Stimulated activated CD8-positive, alpha-beta memory T cell treated with anti-CD3 and anti-CD28 coated beads, Interleukin-7, amount 100 ng/mL, for 24 hours (primary cell): ENCODE results near the gene LAMB2.

ENCODE experiments used
- DNase-seq: peaks from one replicate; pipeline ENCODE4 v3.0.0-alpha.2; 2020; ENCODE audit warnings: low read depth

The LAMB2 gene

DNA sequence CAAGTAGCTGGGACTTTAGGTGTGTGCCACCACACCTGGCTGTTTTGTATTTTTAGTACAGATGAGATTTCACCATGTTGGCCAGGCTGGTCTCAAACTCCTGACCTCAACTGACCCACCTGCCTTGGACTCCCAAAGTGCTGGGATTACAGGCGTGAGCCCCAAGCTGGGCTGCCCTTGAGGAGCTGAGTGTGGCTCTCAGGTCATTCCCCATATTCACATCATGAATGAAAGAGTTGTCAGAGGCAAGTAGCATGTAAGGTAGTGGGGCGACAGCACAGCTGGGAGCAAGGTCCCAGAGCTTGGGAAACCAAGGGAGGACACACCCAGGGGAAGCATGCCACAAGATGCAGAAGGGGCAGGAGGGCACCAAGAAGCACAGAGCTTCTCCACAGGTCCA is 28.3 kb upstream of the LAMB2 start:
- DNase-seq, result no peak

DNA sequence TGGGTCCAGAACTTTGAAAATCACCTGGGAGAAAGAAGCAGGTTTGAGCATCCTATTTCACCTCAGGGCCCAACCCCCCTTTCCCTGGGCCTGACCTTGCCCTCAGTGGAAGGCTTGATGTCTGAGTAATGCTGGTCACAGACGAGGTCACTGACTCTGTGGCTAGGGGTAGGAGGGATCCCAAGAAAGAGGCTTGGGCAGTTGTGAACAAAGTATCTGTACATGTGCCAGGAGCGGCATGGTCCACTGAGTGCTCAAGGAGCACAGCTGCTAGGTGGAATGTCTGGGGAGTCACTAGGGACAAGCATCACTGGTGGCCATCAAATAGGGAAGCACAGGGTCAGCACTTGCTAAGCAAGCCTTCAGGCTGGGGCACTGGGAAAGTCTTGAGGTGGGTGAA is 25.9 kb upstream of the LAMB2 start:
- DNase-seq, result no peak

GRCh38 chr3:49158103-49158709 is 25.4 kb upstream of the LAMB2 start:
- peak; percentile 17 for DNase-seq

DNA sequence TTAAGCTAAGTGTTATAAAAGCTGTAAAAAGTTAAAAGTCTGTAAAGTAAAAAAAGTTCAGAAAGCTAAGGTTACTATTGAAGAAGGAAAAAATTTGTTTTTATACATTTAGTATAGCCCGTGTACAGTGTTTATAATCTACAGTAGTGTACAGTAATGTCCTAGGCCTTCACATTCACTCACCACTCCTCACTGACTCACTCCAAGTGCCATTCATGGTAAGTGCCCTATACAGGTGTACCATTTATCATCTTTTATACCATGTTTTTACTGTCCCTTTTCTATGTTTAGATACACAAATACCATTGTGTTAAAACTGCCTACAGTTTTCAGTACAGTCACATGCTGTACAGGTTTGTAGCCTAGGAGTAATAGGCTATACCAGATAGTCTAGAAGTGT is 24.4 kb upstream of the LAMB2 start:
- DNase-seq, result no peak

GRCh38 chr3:49153349-49153912 is 20.6 kb upstream of the LAMB2 start:
- DNase-seq, result no peak

DNA sequence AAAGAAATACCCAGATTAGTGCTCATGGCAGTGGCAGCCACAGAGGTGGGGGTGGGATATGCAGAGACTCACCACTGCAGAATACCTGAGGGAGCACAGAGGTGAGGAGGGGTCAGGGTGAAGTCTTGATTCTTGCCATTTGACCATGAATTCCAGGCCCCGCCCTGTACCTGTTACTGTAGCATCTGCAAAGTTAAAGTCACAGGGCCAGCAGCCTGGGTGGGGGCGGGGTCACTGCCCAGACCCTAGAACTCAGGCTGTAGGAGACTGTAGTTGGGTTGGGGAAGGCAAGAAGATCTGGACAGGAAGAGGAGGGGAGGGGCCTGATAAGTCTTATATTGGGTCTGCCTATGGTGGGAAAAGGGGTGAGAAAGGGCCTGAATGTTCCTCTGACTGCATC is 18.8 kb upstream of the LAMB2 start:
- DNase-seq, result no peak

DNA sequence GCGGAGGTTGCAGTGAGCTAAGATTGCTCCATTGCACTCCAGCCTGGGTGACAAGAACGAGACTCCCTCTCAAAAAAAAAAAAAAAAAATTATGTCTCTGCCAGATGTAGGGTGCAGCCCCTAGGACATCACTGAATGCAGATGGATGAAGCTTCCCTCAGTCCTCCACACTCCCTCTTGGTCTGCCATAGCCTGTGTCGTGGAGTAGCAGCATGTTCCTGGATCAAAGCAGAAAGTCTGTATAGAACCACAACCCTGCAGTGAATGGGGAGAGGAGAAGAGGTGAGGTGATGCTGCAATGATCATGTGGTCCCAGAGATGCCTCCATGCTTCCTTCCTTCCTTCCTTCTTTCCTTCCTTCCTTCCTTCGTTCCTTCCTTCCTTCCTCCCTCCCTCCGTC is 15.3 kb upstream of the LAMB2 start:
- DNase-seq, result no peak

DNA sequence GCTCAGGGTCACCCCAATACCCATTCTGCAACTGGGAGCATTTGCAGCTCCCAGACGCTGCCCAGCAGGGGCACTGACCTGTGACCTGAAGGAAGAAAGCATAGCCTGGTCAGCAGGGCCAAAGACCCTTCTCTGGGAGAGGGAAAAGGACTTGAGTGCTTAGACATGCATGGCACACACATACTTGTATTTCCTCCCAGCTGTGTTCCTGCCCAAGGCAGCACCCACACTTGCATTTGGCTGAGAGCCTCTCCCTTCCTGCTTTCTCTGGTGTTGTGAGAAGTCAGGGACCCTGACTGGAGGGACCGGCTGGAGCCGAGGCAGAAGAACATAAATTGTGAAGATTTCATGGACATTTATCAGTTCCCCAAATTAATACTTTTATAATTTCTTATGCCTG is 7.2 kb upstream of the LAMB2 start:
- DNase-seq, result no peak

GRCh38 chr3:49135499-49135898 is 2.6 kb upstream of the LAMB2 start:
- no peak for DNase-seq

GRCh38 chr3:49134471-49135265 is 1.8 kb upstream of the LAMB2 start:
- DNase-seq, result no peak

DNA sequence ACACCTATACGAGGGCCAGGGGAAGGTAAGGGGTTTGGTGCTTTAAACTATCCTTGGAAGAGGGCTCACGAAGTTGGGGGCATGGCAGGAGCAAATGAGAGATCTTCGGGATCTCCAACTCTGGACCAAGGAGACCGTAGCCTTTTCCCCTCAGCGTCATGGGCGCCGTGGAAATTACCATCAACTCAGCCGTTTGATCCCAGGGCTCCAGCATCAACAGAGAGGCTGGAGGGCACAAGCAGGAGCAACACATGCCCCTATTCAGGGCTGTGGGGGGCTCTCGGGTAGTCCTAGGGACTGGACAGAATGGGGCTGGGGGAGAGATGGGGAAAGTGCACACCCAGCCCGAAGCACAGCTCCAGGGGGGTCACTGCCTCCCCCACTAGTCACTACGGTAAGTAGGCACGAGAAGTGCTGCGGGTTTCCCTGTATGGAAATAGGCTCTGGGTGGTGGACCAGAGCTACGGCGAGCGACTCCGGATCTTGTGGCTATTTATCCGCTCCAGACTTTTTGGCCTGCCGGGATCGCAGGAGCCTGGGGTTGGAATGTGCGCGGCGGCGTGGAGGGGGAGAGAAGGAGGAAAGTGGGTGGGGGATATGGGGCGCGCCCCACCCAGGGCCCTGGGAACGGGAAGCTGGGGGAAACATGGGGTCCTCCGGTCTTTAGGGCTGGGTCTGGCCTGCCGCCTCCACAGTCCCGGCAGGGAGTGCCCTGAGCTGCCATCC is 539 bp upstream of the LAMB2 start:
- DNase-seq, result no peak

GRCh38 chr3:49132073-49132436 is 795 bp downstream of the LAMB2 start:
- no peak for DNase-seq

- no peak for DNase-seq
Measured at GRCh38 chr3:49131576-49131975, 1.3 kb downstream of the LAMB2 start.

DNA sequence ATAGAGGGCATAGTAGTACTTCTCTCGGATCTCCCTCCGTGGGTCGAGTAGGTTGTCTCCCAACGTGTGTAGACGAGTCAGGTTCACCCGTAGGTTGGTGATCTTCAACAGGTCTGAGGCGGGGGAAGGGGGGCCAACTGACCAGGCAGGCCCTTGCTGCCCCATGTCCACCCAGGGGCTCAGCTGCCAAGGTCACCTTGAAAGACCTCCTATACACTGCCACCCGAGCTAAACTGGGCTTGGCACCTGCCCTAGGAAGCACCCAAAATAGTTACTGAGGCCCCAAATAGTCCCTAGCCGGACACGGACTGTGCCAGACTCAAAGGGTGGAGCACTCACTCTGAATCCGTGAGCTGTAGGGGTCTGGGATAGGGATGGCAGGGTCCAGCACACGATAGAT is 1.8 kb downstream of the LAMB2 start:
- no peak for DNase-seq

- no peak for DNase-seq
Measured at GRCh38 chr3:49124991-49125670, 7.7 kb downstream of the LAMB2 start.

DNA sequence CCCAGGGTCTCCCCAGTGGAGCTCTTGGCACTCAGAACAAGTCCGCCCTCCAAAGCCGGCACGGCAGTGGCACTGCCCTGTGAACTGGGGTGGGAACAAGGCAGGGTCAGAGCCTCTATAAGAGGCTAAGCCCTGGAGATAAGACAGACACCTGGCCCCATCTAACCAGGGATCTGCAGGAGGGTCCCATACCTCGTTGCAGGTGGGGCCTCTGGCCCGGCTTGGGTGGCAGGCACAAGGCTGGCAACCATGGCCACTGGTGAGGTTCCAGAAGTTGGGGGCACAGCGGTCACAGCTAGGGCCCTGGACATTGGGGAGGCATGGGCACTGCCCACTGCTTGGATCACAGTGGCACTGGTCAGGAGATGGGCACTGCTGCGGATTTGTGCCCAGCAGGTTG is 8.6 kb downstream of the LAMB2 start:
- DNase-seq, result no peak

DNA sequence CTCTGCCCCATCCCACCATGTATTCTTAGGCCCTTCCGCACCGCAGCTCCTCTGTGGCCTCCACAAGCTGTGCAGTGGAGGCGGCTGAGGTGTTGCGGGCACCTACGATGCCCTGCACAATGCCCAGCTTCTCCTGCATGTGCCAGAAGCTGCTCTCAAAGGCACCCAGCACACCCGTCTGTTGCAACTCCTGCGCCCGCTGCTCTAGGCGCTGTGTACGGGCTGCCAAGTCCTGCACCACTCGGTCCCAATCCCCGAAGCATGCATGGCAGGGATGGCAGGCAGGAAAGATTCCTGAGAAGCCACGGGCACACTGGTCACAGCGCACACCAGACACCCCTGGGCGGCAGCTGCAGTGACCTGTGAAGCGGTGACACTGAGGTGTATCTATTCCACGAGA is 9.2 kb downstream of the LAMB2 start:
- no peak for DNase-seq

DNA sequence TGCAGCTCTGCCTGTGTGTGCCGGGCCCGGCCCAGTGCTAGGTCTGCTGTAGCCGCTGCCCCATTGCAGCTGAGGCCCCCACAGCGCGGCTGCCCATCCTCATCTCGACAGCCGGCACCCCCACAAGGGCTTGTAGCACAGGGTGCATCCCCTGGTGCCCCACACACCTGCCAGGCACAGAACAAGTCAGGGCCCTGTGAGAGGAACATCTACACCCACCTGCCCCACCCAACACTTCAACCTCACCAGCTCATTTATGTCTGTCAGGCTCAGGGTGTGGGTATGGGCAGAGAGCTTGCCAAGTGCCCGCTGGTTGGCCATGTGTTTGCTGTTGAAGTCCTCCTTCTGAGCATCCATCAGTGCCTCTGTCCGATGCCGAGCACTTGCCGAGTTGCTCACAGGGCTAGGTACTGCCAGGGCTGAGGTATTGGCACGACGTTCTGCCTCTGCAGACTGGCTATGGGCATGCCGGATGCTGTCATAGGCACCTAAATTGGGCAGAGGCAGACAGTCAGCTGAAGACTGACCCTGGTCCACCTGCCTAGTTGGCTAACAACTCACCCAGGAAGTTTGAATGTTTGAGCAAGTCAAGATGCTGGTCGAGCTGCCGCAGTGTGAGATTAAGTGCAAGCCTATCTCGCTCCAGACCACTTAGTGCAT is 9.8 kb downstream of the LAMB2 start:
- no peak for DNase-seq

DNA sequence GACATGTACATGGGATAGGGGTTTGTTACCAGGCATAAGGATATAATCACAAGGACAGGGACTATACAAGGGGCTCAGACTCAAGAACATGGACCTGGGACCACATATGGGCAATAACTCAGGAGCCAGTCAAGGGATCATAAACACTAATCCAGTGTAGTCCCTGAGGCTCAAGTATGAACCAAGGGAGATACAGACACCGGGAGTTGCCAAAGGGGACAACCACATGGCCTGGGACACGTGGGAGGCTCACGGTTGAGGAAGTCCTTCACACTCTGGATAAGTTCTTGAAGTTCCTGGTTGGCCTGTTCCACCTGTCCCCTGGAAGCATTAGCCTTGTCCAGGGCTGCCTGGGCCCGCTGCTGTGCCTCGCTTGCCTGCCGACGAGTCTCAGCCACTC is 10.4 kb downstream of the LAMB2 start:
- no peak for DNase-seq

GRCh38 chr3:49122022-49122421 is 10.8 kb downstream of the LAMB2 start:
- DNase-seq, result no peak

DNA sequence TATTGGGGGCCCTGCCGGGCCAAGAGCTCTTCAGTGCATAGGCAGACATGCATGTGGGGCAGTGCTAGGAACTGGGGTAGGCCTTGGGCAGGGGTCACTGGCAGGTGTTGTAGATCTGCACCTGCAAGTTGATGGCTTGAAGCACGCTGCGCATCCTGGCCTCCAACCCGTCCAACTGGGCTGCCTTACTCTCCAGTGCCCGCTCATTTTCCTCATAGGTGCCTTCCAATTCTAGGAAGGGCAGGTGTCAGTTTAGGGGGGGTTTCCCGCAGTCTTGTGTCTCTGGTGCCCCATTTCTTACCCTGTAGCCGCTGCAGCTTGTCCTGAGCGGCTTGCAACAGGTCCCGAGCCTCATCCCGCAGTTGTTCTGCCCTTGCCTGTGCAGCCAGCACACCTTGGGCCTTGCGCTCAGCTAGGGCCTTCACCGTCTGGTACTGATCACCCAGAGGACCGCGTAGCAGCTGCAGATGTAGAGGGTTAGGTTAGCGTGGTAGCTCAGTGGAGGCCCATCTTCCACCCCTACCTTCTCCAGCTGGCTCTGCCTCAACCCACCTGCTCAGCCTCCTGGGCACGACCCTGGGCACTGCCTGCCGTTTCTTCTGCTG is 11.6 kb downstream of the LAMB2 start:
- DNase-seq, result no peak
